ENCODE measurements around the gene MRPS27. TPM values are rescaled to one million over a fixed set of nuclear protein-coding genes. Genes with fewer than 3 reads are reported as not detected.
A peak's percentile ranks its signal among the peaks of the same experiment; 100 is the strongest.

Gene MRPS27
- total RNA-seq, 1 donor from 2014 or later, result 71.7 TPM

GRCh38 chr5:72234265-72234700 lies 85.8 kb downstream of the MRPS27 start:
- DNase-seq (ENCODE audit: low read depth), result peak; percentile 66

- no peak for DNase-seq (ENCODE audit: low read depth)
These were observed 86.2 kb downstream of the MRPS27 start for GRCh38 chr5:72233835-72234234.

- DNase-seq (ENCODE audit: low read depth), result no peak
These were observed 87.2 kb downstream of the MRPS27 start for GRCh38 chr5:72232838-72233237.

- DNase-seq (ENCODE audit: low read depth), result no peak
These were observed 87.9 kb downstream of the MRPS27 start for GRCh38 chr5:72231991-72232703.

GRCh38 chr5:72228960-72229359 lies 91.1 kb downstream of the MRPS27 start:
- DNase-seq (ENCODE audit: low read depth), result no peak

- peak; percentile 44 for DNase-seq (ENCODE audit: low read depth)
These were observed 93.1 kb downstream of the MRPS27 start for GRCh38 chr5:72226950-72227349.

GRCh38 chr5:72225741-72226140 lies 94.3 kb downstream of the MRPS27 start:
- DNase-seq (ENCODE audit: low read depth), result no peak

- DNase-seq (ENCODE audit: low read depth), result peak; percentile 40
These were observed 95.0 kb downstream of the MRPS27 start for GRCh38 chr5:72224946-72225463.

GRCh38 chr5:72223371-72223770 lies 96.7 kb downstream of the MRPS27 start:
- no peak for DNase-seq (ENCODE audit: low read depth)

GRCh38 chr5:72222521-72222920 lies 97.5 kb downstream of the MRPS27 start:
- no peak for DNase-seq (ENCODE audit: low read depth)

GRCh38 chr5:72221541-72221940 lies 98.5 kb downstream of the MRPS27 start:
- DNase-seq (ENCODE audit: low read depth), result no peak

- no peak for DNase-seq (ENCODE audit: low read depth)
These were observed 98.9 kb downstream of the MRPS27 start for GRCh38 chr5:72221099-72221498.

GRCh38 chr5:72216756-72217155 lies 103.3 kb downstream of the MRPS27 start:
- no peak for DNase-seq (ENCODE audit: low read depth)

- DNase-seq (ENCODE audit: low read depth), result no peak
These were observed 105.9 kb downstream of the MRPS27 start for GRCh38 chr5:72214168-72214567.

GRCh38 chr5:72213482-72213881 lies 106.6 kb downstream of the MRPS27 start:
- DNase-seq (ENCODE audit: low read depth), result no peak

- DNase-seq (ENCODE audit: low read depth), result no peak
These were observed 107.9 kb downstream of the MRPS27 start for GRCh38 chr5:72212171-72212570.

GRCh38 chr5:72210888-72211678 lies 109.0 kb downstream of the MRPS27 start:
- DNase-seq (ENCODE audit: low read depth), result peak; percentile 59

GRCh38 chr5:72209147-72210115 lies 110.6 kb downstream of the MRPS27 start:
- DNase-seq (ENCODE audit: low read depth), result no peak

GRCh38 chr5:72208324-72208926 lies 111.6 kb downstream of the MRPS27 start:
- DNase-seq (ENCODE audit: low read depth), result no peak

GRCh38 chr5:72206994-72207393 lies 113.0 kb downstream of the MRPS27 start:
- DNase-seq (ENCODE audit: low read depth), result no peak

- peak; percentile 44 for DNase-seq (ENCODE audit: low read depth)
These were observed 113.9 kb downstream of the MRPS27 start for GRCh38 chr5:72206160-72206559.
